Stimulated activated CD4-positive, alpha-beta T cell treated with anti-CD3 and anti-CD28 coated beads, Interleukin-12 subunit alpha, Interleukin-12 subunit beta, amount 100 ng/mL, for 24 hours (primary cell): ENCODE measurements around the gene SEPTIN7.

ENCODE experiments used
- DNase-seq, 2 experiments: peaks; one replicate each; pipeline ENCODE4 v3.0.0-alpha.2; 2020; ENCODE audit warnings: low read depth in 2 of 2

The SEPTIN7 gene

DNA sequence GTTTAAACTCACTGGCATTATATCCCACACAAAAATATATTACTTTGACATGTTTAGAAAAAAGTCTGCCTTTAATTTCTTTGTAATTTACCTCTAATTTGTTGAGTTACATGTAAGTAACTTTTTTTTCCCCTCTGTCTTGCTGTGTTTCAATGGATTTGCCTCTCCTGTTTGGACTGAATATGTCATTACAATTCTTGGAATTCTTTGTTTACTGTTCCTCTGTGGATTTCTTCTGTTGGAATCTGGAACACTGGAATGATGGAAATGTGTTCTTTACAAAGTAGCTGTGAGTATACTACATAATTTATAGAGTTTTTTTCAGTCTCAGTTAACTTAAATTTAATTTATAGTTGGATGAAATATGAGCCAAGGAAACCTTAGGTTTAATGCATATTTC is 30.4 kb downstream of the SEPTIN7 start:
- no peak for DNase-seq

DNA sequence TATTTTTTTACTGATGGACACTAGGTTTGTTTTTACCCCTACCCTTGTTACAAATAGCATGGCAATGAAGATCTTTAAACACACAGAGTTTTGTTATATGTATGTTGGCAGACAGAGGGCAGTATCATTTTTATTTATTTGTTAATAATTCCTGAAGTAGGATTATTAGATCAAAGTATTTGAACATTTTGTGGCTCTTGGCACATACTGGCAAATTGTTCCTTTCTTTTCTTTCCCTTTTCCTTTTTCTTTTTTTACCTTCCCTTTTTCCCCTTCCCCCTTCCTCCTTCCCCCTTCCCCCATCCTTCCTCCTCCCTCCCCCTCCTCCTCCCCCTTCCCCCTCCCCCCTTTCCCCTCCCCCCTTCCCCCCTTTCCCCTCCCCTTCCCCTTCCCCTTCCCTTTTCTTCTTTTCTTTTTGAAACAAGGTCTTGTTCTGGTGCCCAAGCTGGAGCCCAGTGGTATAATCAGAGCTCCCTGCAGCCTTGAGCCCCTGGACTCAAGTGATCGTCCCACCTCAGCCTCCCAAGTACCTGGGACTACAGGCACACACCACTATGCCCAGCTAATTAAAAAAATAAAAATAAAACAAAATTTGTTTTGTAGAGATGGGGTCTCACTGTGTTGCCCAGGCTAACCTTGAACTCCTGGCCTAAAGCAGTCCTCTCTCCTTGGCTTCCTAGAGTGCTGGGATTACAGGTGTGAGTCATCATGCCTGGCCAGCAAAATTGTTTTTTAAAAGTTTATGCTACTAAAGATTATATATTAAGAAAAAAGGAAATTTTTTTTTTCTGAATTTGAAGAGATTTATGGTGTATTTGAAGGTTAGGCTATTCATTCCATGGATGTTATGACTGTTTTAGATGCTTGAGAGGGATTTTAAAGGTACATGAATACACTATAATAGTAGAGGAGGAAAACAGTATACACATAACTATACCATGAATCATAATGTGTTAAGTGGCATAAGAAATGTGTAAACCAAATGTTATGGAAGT is 39.3 kb downstream of the SEPTIN7 start:
- no peak for DNase-seq

DNA sequence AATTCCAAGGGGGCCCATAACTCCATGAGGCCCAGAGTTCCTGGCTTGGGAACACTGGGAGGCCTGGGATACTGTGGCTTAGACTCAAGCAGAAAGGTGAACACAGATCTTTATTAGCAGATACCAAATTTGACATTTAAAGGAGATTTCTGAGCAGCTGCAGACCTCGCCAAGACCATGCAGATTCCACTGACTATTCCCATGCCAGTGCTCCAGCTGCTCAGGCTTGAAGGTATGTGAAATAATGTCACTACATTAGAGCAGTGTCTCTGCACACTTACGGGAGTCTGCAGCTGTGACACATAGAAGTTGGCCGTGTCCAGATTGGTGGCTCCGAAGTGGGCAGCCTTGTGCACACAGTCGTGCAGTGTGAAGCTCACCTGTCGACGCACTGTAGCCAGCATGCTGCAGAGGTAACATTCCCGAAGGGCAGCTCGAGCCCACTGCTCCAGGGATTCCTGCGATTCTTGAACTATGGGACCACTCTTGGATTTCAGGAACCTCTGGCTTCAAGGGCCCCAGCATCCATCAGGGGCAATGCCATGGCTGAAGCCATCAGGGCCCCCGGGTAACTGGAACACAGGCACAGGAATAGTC is 46.1 kb downstream of the SEPTIN7 start:
- DNase-seq = no peak

DNA sequence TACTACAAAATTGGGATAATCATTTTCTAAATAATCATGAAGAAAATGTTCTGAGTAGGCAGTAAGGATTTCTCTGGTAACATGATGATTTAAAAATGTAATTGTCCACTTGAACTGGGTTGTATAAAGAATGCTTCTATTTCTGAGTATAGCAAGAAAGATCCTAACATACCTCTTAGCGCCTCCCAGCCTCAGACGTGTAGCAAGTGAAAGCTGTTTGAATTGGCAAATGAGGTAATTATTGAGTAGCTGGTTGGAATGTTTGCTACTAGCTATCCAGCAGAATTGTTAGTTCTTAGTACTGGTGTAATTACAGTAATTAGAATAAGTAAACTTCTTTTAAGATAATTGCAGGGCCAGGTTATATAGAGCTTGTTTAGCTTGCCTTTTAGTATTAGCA is 47.9 kb downstream of the SEPTIN7 start:
- DNase-seq = no peak

DNA sequence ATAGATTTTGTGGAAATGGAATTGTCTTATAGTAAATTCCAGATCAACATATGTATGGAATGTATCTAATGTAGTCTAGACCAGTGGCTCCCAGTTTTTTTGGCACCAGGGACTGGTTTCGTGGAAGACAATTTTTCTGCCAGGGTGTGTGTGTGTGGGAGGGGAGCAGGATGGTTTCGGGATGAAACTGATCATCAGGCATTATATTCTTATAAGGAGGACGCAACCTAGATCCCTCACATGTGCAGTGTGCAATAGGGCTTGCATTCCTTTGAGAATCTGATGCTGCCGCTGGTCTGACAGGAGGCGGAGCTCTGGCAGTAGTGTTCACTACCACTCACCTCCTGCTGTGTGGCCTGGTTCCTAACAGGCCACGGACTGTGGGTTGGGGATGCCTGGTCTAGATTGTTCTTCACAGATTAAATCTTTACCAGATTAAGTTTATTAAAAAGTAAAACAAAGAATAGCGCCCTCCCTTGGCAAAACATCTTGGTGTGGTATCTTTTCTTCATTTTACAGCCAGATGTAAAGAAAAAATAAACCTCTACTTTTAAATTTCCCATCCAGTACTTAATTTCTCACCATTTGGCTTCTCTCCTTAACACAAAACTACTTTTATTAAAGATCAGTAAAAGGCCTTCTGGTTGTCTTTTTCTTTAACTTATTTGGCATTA is 48.4 kb downstream of the SEPTIN7 start:
- no peak for DNase-seq

DNA sequence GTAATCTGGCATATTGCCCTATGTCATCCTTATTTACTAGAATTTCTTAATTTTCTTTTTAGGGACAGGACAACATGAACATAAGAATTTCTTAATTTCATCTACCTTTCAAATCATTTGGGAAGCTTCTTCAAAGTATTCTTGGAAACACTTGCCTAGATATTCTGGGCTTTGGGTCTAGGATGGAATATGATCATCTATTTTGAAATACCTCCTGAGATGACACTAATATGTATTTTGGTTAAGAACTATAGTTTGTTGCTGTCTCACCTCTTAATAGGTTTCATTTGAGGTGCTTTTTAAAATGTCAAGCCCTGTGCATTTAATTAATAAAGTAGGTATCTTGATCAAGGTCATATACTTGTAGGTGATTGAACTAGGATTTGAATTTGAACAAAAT is 49.1 kb downstream of the SEPTIN7 start:
- DNase-seq = no peak
